Measurements from ENCODE around the gene RBMX2. TPM values are rescaled to one million over a fixed set of nuclear protein-coding genes. Genes with fewer than 3 reads are reported as not detected.

Gene RBMX2
- total and polyA plus RNA-seq, 2 of the 13 experiments (the other 11 are each of a cell fraction or from before 2014, with no cell fraction given), result 13.9 to 24.4 TPM

- Histone ChIP-seq H3K9ac (ENCODE audit: insufficient read depth, low read depth, low read length) (no peak overlapping the region), H3K36me3 (replicated peaks in 1 of 2; ENCODE audit: control insufficient read depth in 1 of 2, insufficient read depth in 2 of 2, low read length in 2 of 2) (no peaks in the 10 kb centered on the region), H3K27me3 (ENCODE audit: control insufficient read depth in 1 of 2, insufficient read depth in 2 of 2, low read length in 2 of 2) (no peaks in the 10 kb centered on the region), H3K4me2 (ENCODE audit: low read depth, low read length) (no peak overlapping the region), H3K9me3 (ENCODE audit: low read length) (no peaks in the 10 kb centered on the region), H3K4me3 (replicated peaks in 1 of 3; ENCODE audit: insufficient read depth in 1 of 3, low read depth in 2 of 3, low read length in 3 of 3) (no peak overlapping the region), H3K79me2 (ENCODE audit: insufficient read depth, low read length) (no peaks in the 10 kb centered on the region), H3K27ac (ENCODE audit: extremely low read length, insufficient read depth, low read length) (no peak overlapping the region), H4K20me1 (ENCODE audit: insufficient read depth, low read length) (no peaks in the 10 kb centered on the region), H3K4me1 (ENCODE audit: insufficient read depth, low read length) (no peaks in the 10 kb centered on the region), H2AFZ (ENCODE audit: low read length) (no peak overlapping the region)
- intact Hi-C loops (cut with micrococcal nuclease; ENCODE audit: unreplicated experiment) (no loop called here), in situ Hi-C loops (cut with HindIII; ENCODE audit: extremely low pct_ligation_motif_present, low pct_unique_long_range_greater_than_20kb) (no loop called here)
- DNase-seq (ENCODE audit: low spot score) (no peak), FAIRE-seq (no peak), ATAC-seq (no peak)
- no TSS peak for BruUV-seq (replicated peaks)
- ChIA-PET CTCF (ENCODE audit: low intra/inter-chr PET ratio, low total read pairs) (no interaction called here), POLR2A (no interaction called here)
- no CpG with 5 or more reads among the region's 2 CpGs for WGBS (ENCODE audit: low lambda C conversion rate)
- no peak for TF ChIP-seq ZNF251 (CRISPR knock-in tag; IDR thresholded peaks at IDR 0.05)
- no peak for TF ChIP-seq PBX2 (CRISPR knock-in tag; IDR thresholded peaks at IDR 0.05)
- no peak for TF ChIP-seq ZSCAN22 (CRISPR knock-in tag; IDR thresholded peaks at IDR 0.05)
- TF ChIP-seq ZNF235 (CRISPR knock-in tag; IDR thresholded peaks at IDR 0.05; ENCODE audit: borderline replicate concordance), result no peak
- TF ChIP-seq NFAT5 (CRISPR knock-in tag; IDR thresholded peaks at IDR 0.05), result no peak
- TF ChIP-seq ATF4 (CRISPR knock-in tag; IDR thresholded peaks at IDR 0.05), result no peak
These were observed 17.5 kb downstream of the RBMX2 start for GRCh38 chrX:130419263-130419662.
